Stomach (tissue), 4 donors: Measurements from ENCODE around the gene CCDC167.

Source experiments
- CTCF ChIP-seq, 7 experiments: fragments of 450-650 bp in 4 of 7; fragments of 200-600 bp in 3 of 7; sonication (generic) in 3 of 7; IDR thresholded peaks; one replicate each; pipeline ENCODE4 v1.5.1; 2016 to 2019; ENCODE audit warnings: antibody characterized with exemption in 7 of 7, control low read depth in 2 of 7, mild to moderate bottlenecking in 1 of 7
- POLR2AphosphoS5 ChIP-seq, 3 donors: sonication (generic); formaldehyde crosslinking; IDR thresholded peaks; one replicate each; pipeline ENCODE4 v1.6.1; 2016; ENCODE audit warnings: antibody characterized with exemption in 3 of 3

- TF ChIP-seq CTCF (IDR thresholded peaks at IDR 0.05) (no peak), POLR2AphosphoS5 (IDR thresholded peaks at IDR 0.05) (no peak)
Observed at GRCh38 chr6:37491830-37492208, 7.9 kb downstream of the CCDC167 start.
